GM12878 (cell line): ENCODE measurements around the gene MGAT2. TPM values are rescaled to one million over a fixed set of nuclear protein-coding genes. Genes with fewer than 3 reads are reported as not detected.

Experiments used
- ELK1 ChIP-seq: IDR thresholded peaks from 2 replicates; pipeline ENCODE4 v1.6.1; 2012; ENCODE audit warnings: low read depth, low read length, improper control_type of control experiment
- HDAC6 ChIP-seq: fragments of 200-600 bp; sonication (generic); IDR thresholded peaks from one replicate; pipeline ENCODE4 v1.8.0; 2017; ENCODE audit warnings: antibody characterized with exemption; ENCODE audit not compliant: unreplicated experiment
- IRF3 ChIP-seq: fragments of 450-650 bp; IDR thresholded peaks from 2 replicates; pipeline ENCODE4 v1.6.1; 2014; ENCODE audit warnings: mild to moderate bottlenecking
- KDM1A ChIP-seq: fragments of 200-600 bp; sonication (generic); IDR thresholded peaks from 2 replicates; pipeline ENCODE4 v1.6.1; 2016; ENCODE audit warnings: borderline replicate concordance
- NRF1 ChIP-seq: conservative IDR thresholded peaks from 2 replicates; pipeline ENCODE4 v1.6.1; 2011; ENCODE audit warnings: mild to moderate bottlenecking, low read depth, low read length, improper control_type of control experiment
- TCF3 ChIP-seq: IDR thresholded peaks from 2 replicates; pipeline ENCODE4 v1.6.1; 2012; ENCODE audit warnings: low read depth, mild to moderate bottlenecking, low read length, borderline replicate concordance; ENCODE audit not compliant: insufficient read depth
- TCF7 ChIP-seq: IDR thresholded peaks from 2 replicates; pipeline ENCODE4 v1.6.1; 2014; ENCODE audit warnings: antibody characterized with exemption, borderline replicate concordance
- USF1 ChIP-seq: IDR thresholded peaks from 2 replicates; pipeline ENCODE4 v1.6.1; 2011; ENCODE audit warnings: borderline replicate concordance, low read depth, mild to moderate bottlenecking, moderate library complexity, mixed read lengths, low read length; ENCODE audit not compliant: insufficient read depth; ENCODE audit errors: extremely low read length
- polyA plus RNA-seq, 11 experiments: library from polyadenylated mRNA; depleted of rRNA in 4 of 11; unstranded in 6 of 11; stranded (reverse) in 5 of 11; fragments of >200 nt; fragmentation: Nextera tagmentation in 4 of 11; fragmentation: Illumina TruSeq in 1 of 11; extraction: Ambion mirVana in 4 of 11; extraction: Trizol in 1 of 11; gene quantifications; 1 replicate in 1 of 11; 2 replicates in 10 of 11; pipeline versions ENCODE4 v1.2.1 to v1.2.3, GENCODE V29; 2011 to 2016; ENCODE audit warnings: inconsistent platforms in 2 of 11, missing spikeins in 2 of 11, low read depth in 1 of 11
- total RNA-seq, 4 experiments: library from RNA; depleted of rRNA in 3 of 4; stranded (reverse); fragments of >200 nt in 3 of 4; fragmentation: Illumina TruSeq in 1 of 4; extraction: Trizol in 1 of 4; gene quantifications; 2 replicates each; pipeline versions ENCODE4 v1.2.1 to v1.2.3, GENCODE V29; 2013 to 2021

Gene MGAT2
- total and polyA plus RNA-seq, 10 of the 15 experiments (the other 5 are each of a cell fraction or from before 2014, with no cell fraction given) = 0.03 to 51.8 (median 38.0) TPM; not detected in 1

GRCh38 chr14:49617852-49618519 is 2.6 kb upstream of the MGAT2 start (continued):
- no peak for TF ChIP-seq USF1
- TF ChIP-seq NRF1 = no peak
- no peak for TF ChIP-seq IRF3
- TF ChIP-seq HDAC6 = no peak
- no peak for TF ChIP-seq TCF3
- TF ChIP-seq KDM1A = no peak
- no peak for TF ChIP-seq ELK1
- TF ChIP-seq TCF7 = no peak
- TF ChIP-seq, all 136 proteins: peak for 4
